Stimulated activated CD8-positive, alpha-beta memory T cell treated with anti-CD3 and anti-CD28 coated beads, Interleukin-12 subunit alpha, Interleukin-12 subunit beta, amount 100 ng/mL, for 4 hours (primary cell): ENCODE data around the gene CNPY1.

Source experiments
- DNase-seq: peaks from one replicate; pipeline ENCODE4 v3.0.0-alpha.2; 2020; ENCODE audit warnings: low read depth

The CNPY1 gene

GRCh38 chr7:155466814-155467733, 79.3 kb downstream of the CNPY1 start:
- no peak for DNase-seq

GRCh38 chr7:155466142-155466813, 80.1 kb downstream of the CNPY1 start:
- no peak for DNase-seq

GRCh38 chr7:155465761-155466141, 80.6 kb downstream of the CNPY1 start:
- DNase-seq = no peak

GRCh38 chr7:155464948-155465739, 81.2 kb downstream of the CNPY1 start:
- no peak for DNase-seq

GRCh38 chr7:155464183-155464582, 82.2 kb downstream of the CNPY1 start:
- DNase-seq = no peak

- DNase-seq = no peak
Observed at GRCh38 chr7:155463114-155463811, 83.1 kb downstream of the CNPY1 start.

GRCh38 chr7:155462163-155462735, 84.1 kb downstream of the CNPY1 start:
- no peak for DNase-seq

GRCh38 chr7:155461631-155462030, 84.7 kb downstream of the CNPY1 start:
- DNase-seq = no peak

GRCh38 chr7:155460926-155461613, 85.3 kb downstream of the CNPY1 start:
- DNase-seq = no peak

GRCh38 chr7:155459700-155460461, 86.5 kb downstream of the CNPY1 start:
- DNase-seq = no peak

GRCh38 chr7:155458878-155459699, 87.3 kb downstream of the CNPY1 start:
- no peak for DNase-seq

GRCh38 chr7:155458111-155458877, 88.1 kb downstream of the CNPY1 start, which contains the start of gene EN2:
EN2 (plus strand) TSS chr7:155458129; CDS start chr7:155458378, 249 bp downstream.
- DNase-seq = no peak

- DNase-seq = no peak
Observed at GRCh38 chr7:155457544-155458110, 88.7 kb downstream of the CNPY1 start.

GRCh38 chr7:155456738-155457543, 89.4 kb downstream of the CNPY1 start:
- DNase-seq = peak; percentile 13

GRCh38 chr7:155455776-155456737, 90.3 kb downstream of the CNPY1 start:
- no peak for DNase-seq

- no peak for DNase-seq
Observed at GRCh38 chr7:155455132-155455693, 91.1 kb downstream of the CNPY1 start.
